GM06990 (cell line): ENCODE results near the gene DBP.

Experiments used
- DNase-seq: peaks from one replicate; pipeline ENCODE4 v3.0.0-alpha.2; 2011; ENCODE audit not compliant: insufficient read length; ENCODE audit errors: extremely low read depth
- H3K27me3 ChIP-seq: replicated peaks from 2 replicates; pipeline ENCODE4 v1.6.0; 2011; ENCODE audit warnings: low read length; ENCODE audit not compliant: control insufficient read depth, insufficient read depth
- H3K36me3 ChIP-seq: 2 replicates; pipeline ENCODE4 v1.5.1; 2011; ENCODE audit warnings: low read length; ENCODE audit not compliant: control insufficient read depth, insufficient read depth
- H3K4me3 ChIP-seq: replicated peaks from 2 replicates; pipeline ENCODE4 v1.5.1; 2011; ENCODE audit warnings: low read depth, mild to moderate bottlenecking, control low read depth, low read length
- TF ChIP-seq, protein P1 (sequence below): IDR thresholded peaks from 2 replicates; pipeline ENCODE4 v1.5.1; 2011; ENCODE audit warnings: low read length, control low read depth, mild to moderate bottlenecking, inconsistent platforms; ENCODE audit not compliant: insufficient read depth, poor library complexity, severe bottlenecking

Gene DBP

DNA sequence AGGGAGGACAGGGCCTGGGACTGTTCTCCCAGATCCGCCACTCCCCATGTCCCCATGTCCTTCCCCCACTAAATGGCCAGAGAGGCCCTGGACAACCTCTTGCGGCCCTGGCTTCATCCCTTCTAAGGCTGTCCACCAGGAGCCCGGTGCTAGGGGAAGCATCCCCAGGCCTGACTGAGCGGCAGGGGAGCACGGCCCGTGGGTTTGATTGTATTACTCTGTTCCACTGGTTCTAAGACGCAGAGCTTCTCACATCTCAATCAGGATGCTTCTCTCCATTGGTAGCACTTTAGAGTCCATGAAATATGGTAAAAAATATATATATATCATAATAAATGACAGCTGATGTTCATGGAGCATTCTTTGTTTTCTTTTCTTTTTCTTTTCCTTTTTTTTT, 29.8 kb downstream of the DBP start:
- H3K36me3 ChIP-seq: no peaks in the 10 kb centered on the region
- TF ChIP-seq, protein P1, sequence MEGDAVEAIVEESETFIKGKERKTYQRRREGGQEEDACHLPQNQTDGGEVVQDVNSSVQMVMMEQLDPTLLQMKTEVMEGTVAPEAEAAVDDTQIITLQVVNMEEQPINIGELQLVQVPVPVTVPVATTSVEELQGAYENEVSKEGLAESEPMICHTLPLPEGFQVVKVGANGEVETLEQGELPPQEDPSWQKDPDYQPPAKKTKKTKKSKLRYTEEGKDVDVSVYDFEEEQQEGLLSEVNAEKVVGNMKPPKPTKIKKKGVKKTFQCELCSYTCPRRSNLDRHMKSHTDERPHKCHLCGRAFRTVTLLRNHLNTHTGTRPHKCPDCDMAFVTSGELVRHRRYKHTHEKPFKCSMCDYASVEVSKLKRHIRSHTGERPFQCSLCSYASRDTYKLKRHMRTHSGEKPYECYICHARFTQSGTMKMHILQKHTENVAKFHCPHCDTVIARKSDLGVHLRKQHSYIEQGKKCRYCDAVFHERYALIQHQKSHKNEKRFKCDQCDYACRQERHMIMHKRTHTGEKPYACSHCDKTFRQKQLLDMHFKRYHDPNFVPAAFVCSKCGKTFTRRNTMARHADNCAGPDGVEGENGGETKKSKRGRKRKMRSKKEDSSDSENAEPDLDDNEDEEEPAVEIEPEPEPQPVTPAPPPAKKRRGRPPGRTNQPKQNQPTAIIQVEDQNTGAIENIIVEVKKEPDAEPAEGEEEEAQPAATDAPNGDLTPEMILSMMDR: no peak
- no peak overlapping the region for H3K4me3 ChIP-seq
- no peaks in the 10 kb centered on the region for H3K27me3 ChIP-seq
- no peak for DNase-seq

DNA sequence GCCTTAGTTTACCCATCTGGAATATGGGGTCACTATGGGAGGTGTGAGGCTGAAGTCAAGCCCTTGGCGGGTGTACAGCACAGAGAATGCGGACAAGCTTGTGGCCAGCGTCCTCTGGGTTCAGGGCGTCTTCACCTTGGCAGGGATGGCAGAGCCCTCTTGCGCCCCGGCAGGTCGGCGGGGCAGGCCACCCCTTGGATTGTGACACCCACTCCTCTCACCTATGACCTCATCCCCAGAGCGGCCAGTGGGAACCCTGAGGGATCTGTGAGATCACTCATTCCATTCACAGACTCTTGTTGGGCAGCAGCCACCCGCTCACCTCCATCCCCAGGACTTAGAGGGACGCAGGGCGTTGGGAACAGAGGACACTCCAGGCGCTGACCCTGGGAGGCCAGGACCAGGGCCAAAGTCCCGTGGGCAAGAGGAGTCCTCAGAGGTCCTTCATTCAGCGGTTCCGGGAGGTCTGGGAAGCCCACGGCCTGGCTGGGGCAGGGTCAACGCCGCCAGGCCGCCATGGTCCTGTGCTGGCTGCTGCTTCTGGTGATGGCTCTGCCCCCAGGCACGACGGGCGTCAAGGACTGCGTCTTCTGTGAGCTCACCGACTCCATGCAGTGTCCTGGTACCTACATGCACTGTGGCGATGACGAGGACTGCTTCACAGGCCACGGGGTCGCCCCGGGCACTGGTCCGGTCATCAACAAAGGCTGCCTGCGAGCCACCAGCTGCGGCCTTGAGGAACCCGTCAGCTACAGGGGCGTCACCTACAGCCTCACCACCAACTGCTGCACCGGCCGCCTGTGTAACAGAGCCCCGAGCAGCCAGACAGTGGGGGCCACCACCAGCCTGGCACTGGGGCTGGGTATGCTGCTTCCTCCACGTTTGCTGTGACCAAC, 30.5 kb downstream of the DBP start, which contains the start of gene SPACA4:
Gene SPACA4, plus strand, starts transcription at position 280 of the 896 bp plus-strand sequence. Its CDS starts 237 bp downstream, at position 517.
- DNase-seq: no peak
- H3K36me3 ChIP-seq: no peaks in the 10 kb centered on the region
- H3K4me3 ChIP-seq: no peak within 1 kb of the TSS
- TF ChIP-seq, protein P1: no peak
- H3K27me3 ChIP-seq: no peaks in the 10 kb centered on the region

DNA sequence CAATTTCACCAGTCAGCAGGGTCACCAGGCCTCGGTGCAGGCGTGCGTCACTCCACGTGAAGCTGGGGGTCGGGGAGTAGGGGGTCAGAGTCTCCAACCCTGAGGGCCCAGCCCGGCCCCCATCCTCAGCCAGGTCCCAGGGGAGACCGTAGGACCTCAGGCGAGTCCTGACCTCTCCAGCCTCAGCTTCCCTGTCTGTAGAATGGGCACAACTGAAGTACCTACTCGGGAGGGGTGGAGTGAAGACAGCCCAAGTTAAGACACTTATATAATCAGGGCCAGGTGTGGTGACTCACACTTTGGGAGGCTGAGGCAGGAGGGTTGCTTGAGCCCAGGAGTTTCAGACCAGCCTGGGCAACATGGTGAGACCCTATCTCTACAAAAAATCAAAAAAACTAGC, 33.3 kb downstream of the DBP start:
- H3K27me3 ChIP-seq: no peaks in the 10 kb centered on the region
- H3K36me3 ChIP-seq: no peaks in the 10 kb centered on the region
- DNase-seq: no peak
- no peak overlapping the region for H3K4me3 ChIP-seq
- TF ChIP-seq, protein P1: no peak

DNA sequence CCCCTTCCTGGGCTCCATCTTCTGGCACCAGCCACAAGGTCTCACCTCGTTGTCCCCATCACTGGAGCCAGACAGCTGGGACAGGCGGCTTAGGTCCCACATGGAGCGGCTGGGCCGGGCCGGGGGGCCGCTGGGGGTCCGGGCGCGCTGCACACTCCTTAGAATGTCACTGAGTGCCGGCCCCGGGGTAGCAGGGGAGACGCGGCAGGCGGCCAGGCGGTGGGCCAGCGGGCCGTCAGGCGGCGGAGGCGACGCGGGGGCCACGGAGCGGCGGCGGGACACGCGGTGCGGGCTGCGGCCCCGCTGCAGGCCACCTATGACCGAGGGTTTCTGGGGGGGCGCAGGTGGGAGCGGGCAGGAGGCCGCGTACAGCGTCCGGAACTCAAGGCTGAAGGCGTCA, 33.7 kb downstream of the DBP start:
- no peaks in the 10 kb centered on the region for H3K36me3 ChIP-seq
- no peak for DNase-seq
- H3K4me3 ChIP-seq: no peak overlapping the region
- TF ChIP-seq, protein P1: no peak
- no peaks in the 10 kb centered on the region for H3K27me3 ChIP-seq

DNA sequence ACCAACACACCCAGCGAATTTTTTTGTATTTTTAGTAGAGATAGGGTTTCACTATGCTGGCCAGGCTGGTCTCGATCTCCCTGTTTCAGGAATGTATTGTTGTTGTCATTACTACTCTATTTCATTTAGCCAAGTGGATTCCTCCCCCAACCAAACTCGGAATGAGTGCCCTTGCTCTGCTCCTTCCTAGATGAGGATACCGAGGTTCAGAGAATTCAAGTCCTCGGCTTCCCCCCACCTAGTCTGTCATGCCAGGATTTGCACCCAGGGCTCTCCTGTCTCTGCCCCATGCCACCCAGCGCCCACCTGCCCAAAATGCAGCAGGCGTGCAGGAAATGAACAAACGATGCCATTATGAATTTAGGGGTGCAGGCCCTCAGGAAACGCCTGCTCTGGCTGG, 34.2 kb downstream of the DBP start:
- TF ChIP-seq, protein P1: no peak
- Histone ChIP-seq H3K4me3 (no peak overlapping the region), H3K36me3 (no peaks in the 10 kb centered on the region), H3K27me3 (no peaks in the 10 kb centered on the region)
- DNase-seq: no peak
